ENCODE measurements around the gene OLFML1. TPM values are rescaled to one million over a fixed set of nuclear protein-coding genes. Genes with fewer than 3 reads are reported as not detected.

OLFML1 gene
- 39.3 and 54.5 TPM in 2 replicates for total RNA-seq (2014; rRNA removed; shearing (Covaris generic))

- in situ Hi-C loops (cut with HindIII; ENCODE audit: low sequenced_read_pairs), result no loop called here
- DNase-seq (ENCODE audit: low spot score), result peak; percentile 39
Observed at GRCh38 chr11:7485186-7486097, at the start of gene OLFML1. Gene OLFML1 (plus strand): TSS chr11:7485506. CDS start chr11:7485876, 370 bp downstream.

DNA sequence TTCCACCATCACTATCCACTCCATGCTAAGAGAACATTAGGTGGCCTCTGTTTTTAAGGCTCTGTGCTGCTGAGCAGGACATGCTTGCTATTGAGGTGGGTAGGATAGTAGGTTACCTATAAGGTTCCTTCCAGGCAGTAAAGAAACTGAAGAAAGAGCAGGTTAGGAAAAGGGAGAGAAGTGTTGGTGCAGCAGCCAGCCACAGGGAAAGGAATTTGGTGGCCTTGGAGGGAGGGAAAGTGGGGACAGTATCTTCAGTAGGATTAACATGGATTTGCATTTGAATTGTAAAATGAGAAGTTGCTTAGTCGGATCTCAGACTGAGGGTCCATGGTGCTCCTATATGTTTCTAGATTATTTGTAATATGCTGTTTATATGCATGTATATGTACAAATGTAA is 49.2 kb upstream of the OLFML1 start:
- no peak for DNase-seq (ENCODE audit: low spot score)
- in situ Hi-C loops (cut with HindIII; ENCODE audit: low sequenced_read_pairs), result no loop called here

DNA sequence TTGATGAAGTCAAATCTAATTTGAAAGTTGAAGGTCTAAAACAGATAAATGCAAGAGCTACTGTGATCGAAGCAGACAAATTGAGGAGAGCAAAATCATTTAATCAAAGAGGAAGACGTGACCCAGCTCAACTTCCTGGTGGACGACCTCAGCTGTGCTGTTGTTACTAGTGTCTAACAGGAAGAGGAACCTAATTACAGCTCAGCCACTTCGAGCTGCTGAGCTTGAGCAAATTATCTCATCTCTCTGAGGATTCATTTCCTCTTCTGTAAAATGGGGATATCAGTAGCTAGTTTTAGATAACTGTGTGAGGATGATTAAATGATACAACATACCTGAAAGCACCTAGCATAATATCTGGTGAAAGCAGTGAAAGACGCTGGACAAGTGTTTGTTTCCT is 48.6 kb upstream of the OLFML1 start:
- no peak for DNase-seq (ENCODE audit: low spot score)
- in situ Hi-C loops (cut with HindIII; ENCODE audit: low sequenced_read_pairs), result no loop called here

DNA sequence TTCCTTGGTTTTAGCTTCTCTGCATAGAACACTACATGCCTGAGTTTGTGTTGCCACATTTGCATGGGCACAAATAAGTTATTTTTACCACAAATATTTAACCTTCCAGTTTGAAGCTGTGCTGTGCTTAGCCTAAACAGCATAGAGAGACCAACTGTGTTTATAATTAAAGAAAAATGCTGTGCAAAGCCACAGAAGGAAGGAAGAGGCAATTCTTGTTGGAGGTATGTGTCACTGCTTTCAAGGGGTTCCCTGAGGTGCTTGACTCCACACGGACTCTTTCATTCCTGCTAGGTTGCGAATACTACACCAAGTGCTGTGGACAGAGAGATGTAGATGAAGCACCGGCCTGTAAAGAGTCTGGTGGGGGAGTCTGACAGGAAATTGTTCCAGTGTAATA is 47.6 kb upstream of the OLFML1 start:
- DNase-seq (ENCODE audit: low spot score), result no peak
- in situ Hi-C loops (cut with HindIII; ENCODE audit: low sequenced_read_pairs), result no loop called here

- in situ Hi-C loops (cut with HindIII; ENCODE audit: low sequenced_read_pairs), result no loop called here
Observed at GRCh38 chr11:7439746-7440320, 45.5 kb upstream of the OLFML1 start.

DNA sequence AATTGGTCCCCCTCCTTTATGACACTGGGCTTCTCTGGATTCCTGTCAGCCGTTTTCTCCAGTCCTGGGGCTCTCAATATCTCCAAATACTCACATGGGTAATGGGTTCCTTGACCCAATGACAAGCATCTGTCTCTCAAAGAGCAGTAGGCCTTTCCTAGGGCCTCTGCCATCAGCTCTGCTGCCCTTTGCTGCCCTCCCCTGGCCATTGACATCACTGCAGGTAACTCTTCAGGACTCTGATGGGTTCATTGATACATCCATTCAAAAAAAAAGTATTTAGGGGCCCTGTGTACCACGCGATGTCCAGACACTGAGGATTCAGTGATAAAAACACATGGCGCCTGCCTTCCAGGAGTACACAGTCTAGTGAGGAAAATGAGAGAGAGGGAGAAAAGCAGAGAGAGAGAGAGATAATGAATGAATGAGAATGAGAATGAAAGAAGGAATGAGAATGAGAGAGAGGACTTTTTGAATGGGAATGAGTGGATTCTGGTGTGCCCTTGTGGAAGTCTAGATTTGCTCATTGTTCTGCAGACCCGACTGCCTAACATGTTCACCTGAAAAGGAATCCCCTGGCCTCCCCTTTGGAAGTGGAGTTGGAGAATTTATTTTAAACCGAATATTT is 42.6 kb upstream of the OLFML1 start:
- in situ Hi-C loops (cut with HindIII; ENCODE audit: low sequenced_read_pairs), result no loop called here
- peak; percentile 83 for DNase-seq (ENCODE audit: low spot score)

More at GRCh38 chr11:7439746-7440320, 45.5 kb upstream of the OLFML1 start:
- DNase-seq (ENCODE audit: low spot score), result no peak

DNA sequence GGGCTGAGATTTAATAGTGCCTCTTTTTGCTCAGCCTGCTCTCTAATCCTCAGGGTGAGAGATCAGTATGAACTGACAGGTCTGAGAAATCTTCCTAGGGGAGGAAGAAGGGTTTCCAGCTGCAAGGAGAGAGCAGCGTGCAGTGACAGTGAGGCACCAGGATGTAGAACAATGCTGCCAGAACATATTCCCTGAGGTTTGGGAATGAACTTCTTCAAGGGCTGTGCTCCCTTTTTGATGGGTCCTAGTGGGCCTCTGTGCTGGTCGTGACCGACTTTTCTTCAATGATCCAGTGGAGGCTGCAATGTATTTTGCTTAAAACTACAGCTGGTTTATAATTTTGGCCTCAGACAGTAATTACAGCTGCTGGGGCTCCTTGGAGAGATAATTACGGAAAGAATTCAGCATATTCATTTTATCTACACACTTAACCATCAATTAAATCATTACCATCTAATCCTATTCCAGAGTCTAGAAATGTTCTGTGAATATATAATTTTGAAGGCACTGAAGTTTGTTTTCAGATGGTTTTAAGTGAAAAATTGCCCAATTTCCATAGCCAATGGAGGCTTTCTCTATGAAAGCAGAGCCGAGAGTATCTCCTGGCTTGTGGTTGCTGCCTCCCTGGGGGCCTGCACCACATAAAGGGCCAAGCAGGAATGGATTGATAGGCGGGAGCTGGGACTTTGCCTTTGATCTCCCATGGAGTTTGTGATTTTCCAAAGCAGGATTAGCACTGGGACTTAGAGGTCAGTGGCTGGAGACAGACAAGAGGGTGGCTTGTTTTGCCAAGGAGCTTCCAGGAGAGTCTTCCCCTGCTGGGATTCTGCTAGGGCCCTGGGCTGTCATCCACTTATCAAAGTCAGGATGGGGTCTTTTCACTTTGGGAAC is 41.0 kb upstream of the OLFML1 start:
- DNase-seq (ENCODE audit: low spot score), result no peak
- in situ Hi-C loops (cut with HindIII; ENCODE audit: low sequenced_read_pairs), result no loop called here

- DNase-seq (ENCODE audit: low spot score), result no peak
- in situ Hi-C loops (cut with HindIII; ENCODE audit: low sequenced_read_pairs), result no loop called here
Observed at GRCh38 chr11:7445564-7445963, 39.7 kb upstream of the OLFML1 start.

GRCh38 chr11:7448201-7448600 is 37.1 kb upstream of the OLFML1 start:
- in situ Hi-C loops (cut with HindIII; ENCODE audit: low sequenced_read_pairs), result no loop called here
- DNase-seq (ENCODE audit: low spot score), result peak; percentile 64

DNA sequence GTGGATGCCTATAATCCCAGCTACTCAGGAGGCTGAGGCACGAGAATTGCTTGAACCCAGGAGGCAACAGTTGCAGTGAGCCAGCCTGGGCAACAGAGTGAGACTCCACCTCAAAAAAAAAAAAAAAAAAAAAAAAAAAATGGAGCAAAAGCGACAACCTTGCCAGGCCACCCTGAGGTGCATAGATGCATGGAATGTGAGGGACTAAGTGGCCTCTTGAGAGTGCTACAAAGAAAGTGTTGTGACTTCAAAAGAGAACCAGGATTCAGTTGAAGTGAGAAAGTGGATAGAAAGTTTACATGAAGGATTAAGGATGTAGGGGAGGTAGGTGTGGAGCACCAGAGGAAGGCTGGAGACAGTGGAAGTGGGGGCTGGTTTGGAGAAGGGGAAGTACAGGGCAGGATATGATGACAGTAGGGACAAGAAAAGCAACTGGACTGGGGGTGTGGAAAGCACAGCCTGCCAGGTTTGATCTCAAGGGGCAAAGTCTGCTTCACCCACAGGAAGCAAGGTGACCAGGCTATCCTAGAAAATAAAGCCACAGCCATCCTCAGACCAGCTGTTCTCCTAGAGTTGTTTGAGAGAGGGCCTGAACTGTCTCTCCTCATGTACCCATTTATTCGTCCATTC is 36.0 kb upstream of the OLFML1 start:
- in situ Hi-C loops (cut with HindIII; ENCODE audit: low sequenced_read_pairs), result no loop called here

GRCh38 chr11:7449841-7450214 is 35.5 kb upstream of the OLFML1 start:
- in situ Hi-C loops (cut with HindIII; ENCODE audit: low sequenced_read_pairs), result no loop called here
- no peak for DNase-seq (ENCODE audit: low spot score)

More for the DNA sequence above, 36.0 kb upstream of the OLFML1 start:
- no peak for DNase-seq (ENCODE audit: low spot score)

GRCh38 chr11:7450836-7451235 is 34.5 kb upstream of the OLFML1 start:
- no peak for DNase-seq (ENCODE audit: low spot score)
- in situ Hi-C loops (cut with HindIII; ENCODE audit: low sequenced_read_pairs), result no loop called here

DNA sequence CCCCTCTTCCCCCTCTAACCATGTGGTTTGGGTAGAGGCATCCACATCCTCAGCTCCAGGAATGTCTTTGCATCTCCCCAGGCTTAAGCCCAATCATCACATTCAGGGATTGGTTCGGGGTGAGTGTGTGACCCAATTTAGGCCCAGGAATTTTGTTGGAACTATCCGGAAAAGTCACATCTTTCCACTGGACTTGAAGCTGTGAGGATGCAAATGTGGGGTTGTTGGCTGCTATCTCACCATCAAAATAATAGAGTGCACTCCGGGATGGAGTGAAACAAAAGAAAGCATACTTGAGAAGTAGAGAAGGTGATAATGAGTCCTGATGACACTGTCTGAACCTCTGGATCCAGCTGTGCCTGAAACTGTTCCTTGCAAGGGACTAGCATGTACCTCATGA is 33.8 kb upstream of the OLFML1 start:
- in situ Hi-C loops (cut with HindIII; ENCODE audit: low sequenced_read_pairs), result no loop called here
- no peak for DNase-seq (ENCODE audit: low spot score)

GRCh38 chr11:7451952-7452494 is 33.3 kb upstream of the OLFML1 start:
- in situ Hi-C loops (cut with HindIII; ENCODE audit: low sequenced_read_pairs), result no loop called here
- no peak for DNase-seq (ENCODE audit: low spot score)

GRCh38 chr11:7454854-7455253 is 30.5 kb upstream of the OLFML1 start:
- no peak for DNase-seq (ENCODE audit: low spot score)
- in situ Hi-C loops (cut with HindIII; ENCODE audit: low sequenced_read_pairs), result no loop called here

DNA sequence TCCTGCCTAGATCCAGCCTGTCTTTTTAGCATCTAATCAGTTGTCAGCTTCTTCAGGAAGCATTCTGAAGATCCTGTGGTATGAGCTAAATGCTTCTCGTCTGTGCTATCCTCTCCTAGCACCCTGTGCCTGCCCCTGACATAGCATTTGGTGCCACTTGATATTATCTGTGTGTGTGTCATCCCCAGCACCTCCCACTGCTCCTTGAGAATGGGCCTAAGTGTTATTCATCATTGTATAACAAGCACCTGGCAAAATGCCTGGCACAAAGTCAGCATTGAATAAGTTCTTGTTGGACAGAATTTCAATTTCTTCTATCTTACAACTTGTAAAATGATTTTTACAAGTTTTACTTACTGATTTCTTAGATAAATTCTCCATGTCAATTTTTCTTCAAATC is 28.1 kb upstream of the OLFML1 start:
- no peak for DNase-seq (ENCODE audit: low spot score)
- in situ Hi-C loops (cut with HindIII; ENCODE audit: low sequenced_read_pairs), result no loop called here

DNA sequence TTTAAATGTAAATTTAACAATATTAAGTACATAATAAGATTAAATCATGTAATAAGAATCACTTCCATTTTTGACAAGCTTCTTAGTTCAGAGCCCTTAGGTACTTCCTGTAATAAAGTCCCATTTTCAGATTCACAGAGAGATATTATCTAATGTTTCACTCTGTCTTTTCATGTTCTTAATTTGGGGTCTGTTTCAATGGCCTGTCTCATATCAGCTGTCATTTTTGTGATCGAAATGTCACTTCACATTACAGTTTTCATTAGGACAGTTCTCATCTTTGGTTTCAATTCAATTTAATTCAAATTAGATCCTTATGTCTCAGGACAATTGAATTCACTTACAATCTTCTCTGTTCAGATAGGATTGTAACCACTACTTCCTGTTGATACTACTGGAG is 22.6 kb upstream of the OLFML1 start:
- in situ Hi-C loops (cut with HindIII; ENCODE audit: low sequenced_read_pairs), result no loop called here
- no peak for DNase-seq (ENCODE audit: low spot score)

GRCh38 chr11:7467652-7468051 is 17.7 kb upstream of the OLFML1 start:
- in situ Hi-C loops (cut with HindIII; ENCODE audit: low sequenced_read_pairs), result no loop called here
- no peak for DNase-seq (ENCODE audit: low spot score)
